C4-2B (cell line): ENCODE measurements around the gene ATP2B2.

Experiments used
- H3K27ac ChIP-seq: fragments of 450-650 bp; 2 replicates; pipeline ENCODE4 v1.5.1; 2017
- CTCF ChIP-seq: fragments of 450-650 bp; conservative IDR thresholded peaks from 2 replicates; pipeline ENCODE4 v1.5.1; 2017; ENCODE audit warnings: mild to moderate bottlenecking
- ZFX ChIP-seq: fragments of 450-650 bp; IDR thresholded peaks from 2 replicates; pipeline ENCODE4 v1.6.1; 2017

The ATP2B2 gene

GRCh38 chr3:10294030-10294586, 211.3 kb downstream of the ATP2B2 start:
- TF ChIP-seq CTCF (no peak), ZFX (no peak)
- no peak overlapping the region for H3K27ac ChIP-seq

GRCh38 chr3:10292505-10293419, 212.6 kb downstream of the ATP2B2 start, which contains the start of gene GHRL:
Gene GHRL, minus strand, starts transcription at chr3:10292947. Its CDS starts 2,767 bp downstream, at chr3:10290180.
- H3K27ac ChIP-seq, result no peak within 1 kb of the TSS
- TF ChIP-seq ZFX, result no peak
- no peak for TF ChIP-seq CTCF

DNA sequence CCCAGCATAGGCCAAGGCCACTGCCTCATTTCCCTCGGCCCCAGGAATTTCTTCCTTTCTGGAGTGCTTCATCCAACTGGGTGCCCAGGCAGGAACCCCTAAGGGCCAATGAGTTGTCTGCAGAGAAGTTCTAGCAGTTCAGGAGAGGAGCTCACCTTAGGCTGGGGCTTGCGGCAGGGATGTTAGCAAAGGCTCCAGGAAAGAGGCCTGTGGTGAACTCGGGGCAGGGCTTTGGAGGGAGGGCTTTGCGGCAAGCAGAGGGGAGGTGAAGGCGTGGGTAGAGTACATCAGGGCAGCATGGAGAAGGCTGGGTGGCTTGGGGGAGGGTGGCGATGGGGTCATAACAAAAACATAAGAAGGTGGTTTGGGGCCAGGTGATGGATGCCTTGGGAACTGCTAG, 213.7 kb downstream of the ATP2B2 start:
- TF ChIP-seq ZFX, result no peak
- TF ChIP-seq CTCF, result no peak
- H3K27ac ChIP-seq, result no peak overlapping the region

- no peak for TF ChIP-seq CTCF
- no peak for TF ChIP-seq ZFX
- H3K27ac ChIP-seq, result no peak overlapping the region
These were observed 214.8 kb downstream of the ATP2B2 start for GRCh38 chr3:10290481-10291176.

GRCh38 chr3:10289787-10290355, 215.5 kb downstream of the ATP2B2 start:
- no peak overlapping the region for H3K27ac ChIP-seq
- no peak for TF ChIP-seq ZFX
- TF ChIP-seq CTCF, result no peak

- H3K27ac ChIP-seq, result no peak overlapping the region
- no peak for TF ChIP-seq CTCF
- no peak for TF ChIP-seq ZFX
These were observed 216.3 kb downstream of the ATP2B2 start for GRCh38 chr3:10289077-10289476.
